Neural cell (in vitro differentiated cells): ENCODE results near the gene IL19. TPM values are rescaled to one million over a fixed set of nuclear protein-coding genes. Genes with fewer than 3 reads are reported as not detected.

Experiments
- H2AFZ ChIP-seq: fragments of 200-600, 300-800 bp; sonication (generic), shearing (Covaris generic); 2 replicates; pipeline ENCODE4 v1.6.0; 2014; ENCODE audit warnings: low read depth, mild to moderate bottlenecking, antibody characterized with exemption, low read length, moderate library complexity
- H3F3A ChIP-seq: fragments of 200-600 bp; shearing (Covaris generic); 2 replicates; pipeline ENCODE4 v1.6.1; 2016; ENCODE audit warnings: mild to moderate bottlenecking, moderate library complexity, mixed read lengths, antibody characterized with exemption, low read length; ENCODE audit not compliant: insufficient read depth, poor library complexity, severe bottlenecking
- H3K27ac ChIP-seq: fragments of 200-600, 300-800 bp; sonication (generic), shearing (Covaris generic); 2 replicates; pipeline ENCODE4 v1.5.1; 2014; ENCODE audit warnings: mild to moderate bottlenecking, low read length, moderate library complexity
- H3K27me3 ChIP-seq: fragments of 300-800, 200-600 bp; sonication (generic), shearing (Covaris generic); 2 replicates; pipeline ENCODE4 v1.6.0; 2014; ENCODE audit warnings: mild to moderate bottlenecking, low read depth, low read length, moderate library complexity; ENCODE audit not compliant: insufficient read depth
- H3K36me3 ChIP-seq: fragments of 300-800, 200-600 bp; sonication (generic), shearing (Covaris generic); 2 replicates; pipeline ENCODE4 v1.5.1; 2014; ENCODE audit warnings: mild to moderate bottlenecking, antibody characterized with exemption, low read length, moderate library complexity; ENCODE audit not compliant: insufficient read depth
- H3K4me2 ChIP-seq: fragments of 300-800, 200-600 bp; sonication (generic), shearing (Covaris generic); 2 replicates; pipeline ENCODE4 v1.6.0; 2014; ENCODE audit warnings: mild to moderate bottlenecking, low read length
- H3K4me3 ChIP-seq: fragments of 300-800, 200-600 bp; sonication (generic), shearing (Covaris generic); 2 replicates; pipeline ENCODE4 v1.5.1; 2014; ENCODE audit warnings: mild to moderate bottlenecking, low read length, moderate library complexity
- H3K79me2 ChIP-seq: fragments of 200-600 bp; shearing (Covaris generic); replicated peaks from 2 replicates; pipeline ENCODE4 v1.6.0; 2014; ENCODE audit warnings: mild to moderate bottlenecking, low read length, moderate library complexity; ENCODE audit not compliant: insufficient read depth
- H3K9ac ChIP-seq: fragments of 300-800, 200-600 bp; sonication (generic), shearing (Covaris generic); 2 replicates; pipeline ENCODE4 v1.6.1; 2016; ENCODE audit warnings: mild to moderate bottlenecking, low read length, mixed read lengths
- H3K9me2 ChIP-seq: fragments of 200-600 bp; shearing (Covaris generic); 2 replicates; pipeline ENCODE4 v1.6.1; 2016; ENCODE audit warnings: mild to moderate bottlenecking, low read length, mixed read lengths; ENCODE audit not compliant: insufficient read depth
- H3K9me3 ChIP-seq: fragments of 200-600, 300-800 bp; sonication (generic), shearing (Covaris generic); 2 replicates; pipeline ENCODE4 v1.6.1; 2016; ENCODE audit warnings: mild to moderate bottlenecking, mixed run types, low read length, moderate library complexity, mixed read lengths
- H4K20me1 ChIP-seq: fragments of 200-600 bp; shearing (Covaris generic); 2 replicates; pipeline ENCODE4 v1.6.1; 2016; ENCODE audit warnings: mild to moderate bottlenecking, mixed run types; ENCODE audit not compliant: insufficient read depth
- CTCF ChIP-seq: fragments of 450-650 bp; IDR thresholded peaks from 2 replicates; pipeline ENCODE4 v1.5.1; 2014; ENCODE audit warnings: antibody characterized with exemption, mild to moderate bottlenecking, moderate library complexity; ENCODE audit not compliant: poor library complexity, severe bottlenecking
- EP300 ChIP-seq: fragments of 450-650 bp; conservative IDR thresholded peaks from 2 replicates; pipeline ENCODE4 v1.6.1; 2014; ENCODE audit warnings: antibody characterized with exemption, mild to moderate bottlenecking, moderate library complexity; ENCODE audit not compliant: poor library complexity, severe bottlenecking
- EZH2 ChIP-seq: fragments of 200-600, 300-800 bp; shearing (Covaris generic), sonication (generic); IDR thresholded peaks from 2 replicates; pipeline ENCODE4 v1.6.1; 2014; ENCODE audit warnings: antibody characterized with exemption, low read length, borderline replicate concordance, mild to moderate bottlenecking; ENCODE audit not compliant: insufficient read depth, poor library complexity, severe bottlenecking
- MXI1 ChIP-seq: fragments of 450-650 bp; conservative IDR thresholded peaks from 2 replicates; pipeline ENCODE4 v1.6.1; 2014; ENCODE audit warnings: antibody characterized with exemption, mild to moderate bottlenecking; ENCODE audit not compliant: poor library complexity, severe bottlenecking
- POLR2AphosphoS5 ChIP-seq: IDR thresholded peaks from 2 replicates; pipeline ENCODE4 v1.6.1; 2012
- RAD21 ChIP-seq: fragments of 450-650 bp; conservative IDR thresholded peaks from 2 replicates; pipeline ENCODE4 v1.6.1; 2014; ENCODE audit warnings: antibody characterized with exemption, mild to moderate bottlenecking, moderate library complexity
- REST ChIP-seq: IDR thresholded peaks from 2 replicates; pipeline ENCODE4 v1.6.1; 2012; ENCODE audit warnings: borderline replicate concordance
- SMC3 ChIP-seq: fragments of 450-650 bp; conservative IDR thresholded peaks from 2 replicates; pipeline ENCODE4 v1.6.1; 2014; ENCODE audit warnings: antibody characterized with exemption, mild to moderate bottlenecking, moderate library complexity; ENCODE audit not compliant: poor library complexity
- TAF1 ChIP-seq: IDR thresholded peaks from 2 replicates; pipeline ENCODE4 v1.6.1; 2012; ENCODE audit warnings: low read depth
- polyA plus RNA-seq: library from polyadenylated mRNA; depleted of rRNA; stranded (reverse); fragments of >200 nt; gene quantifications from 2 replicates; pipeline ENCODE4 v1.2.3, GENCODE V29; 2014

IL19 gene
- polyA plus RNA-seq, 1 donor from 2014 or later = not detected

GRCh38 chr1:206732992-206733391, 37.6 kb upstream of the IL19 start:
- H3K36me3 ChIP-seq = no peaks in the 10 kb centered on the region

GRCh38 chr1:206734499-206735142, 36.0 kb upstream of the IL19 start:
- peak; percentile 32 for TF ChIP-seq SMC3
- TF ChIP-seq RAD21 = no peak
- TF ChIP-seq CTCF = peak; percentile 48
- no peak for TF ChIP-seq POLR2AphosphoS5
- H3K4me2 ChIP-seq = no peak overlapping the region
- no peak overlapping the region for H3K27ac ChIP-seq
- no peaks in the 10 kb centered on the region for H3K79me2 ChIP-seq
- H3K4me3 ChIP-seq = no peak overlapping the region
- H3K9ac ChIP-seq = no peak overlapping the region
- H3K9me3 ChIP-seq = no peaks in the 10 kb centered on the region
- H3K9me2 ChIP-seq = no peaks in the 10 kb centered on the region
- H3F3A ChIP-seq = no peaks in the 10 kb centered on the region
- no peaks in the 10 kb centered on the region for H3K27me3 ChIP-seq
- H4K20me1 ChIP-seq = no peaks in the 10 kb centered on the region
- H3K36me3 ChIP-seq = no peaks in the 10 kb centered on the region
- no peak overlapping the region for H2AFZ ChIP-seq

More at GRCh38 chr1:206732992-206733391, 37.6 kb upstream of the IL19 start:
- Histone ChIP-seq H4K20me1 (no peaks in the 10 kb centered on the region), H3K27ac (no peak overlapping the region), H2AFZ (no peak overlapping the region), H3K9me2 (no peaks in the 10 kb centered on the region), H3K27me3 (no peaks in the 10 kb centered on the region), H3K4me2 (no peak overlapping the region), H3K9ac (no peak overlapping the region), H3K9me3 (no peaks in the 10 kb centered on the region), H3K79me2 (no peaks in the 10 kb centered on the region), H3F3A (no peaks in the 10 kb centered on the region), H3K4me3 (no peak overlapping the region)
- no peak for TF ChIP-seq EZH2
- TF ChIP-seq MXI1 = no peak
- TF ChIP-seq CTCF = no peak
- TF ChIP-seq REST = no peak
- no peak for TF ChIP-seq RAD21
- no peak for TF ChIP-seq TAF1
- TF ChIP-seq SMC3 = no peak
- no peak for TF ChIP-seq EP300
- TF ChIP-seq POLR2AphosphoS5 = no peak
